Activated CD8-positive, alpha-beta memory T cell treated with anti-CD3 and anti-CD28 coated beads for 36 hours (primary cell): ENCODE data around the gene TPRG1L. TPM values are rescaled to one million over a fixed set of nuclear protein-coding genes. Genes with fewer than 3 reads are reported as not detected.

Experiments
- CTCF ChIA-PET: fragments of 350-600 bp; sonication (Branson Sonifier 250); formaldehyde crosslinking; loops from one replicate; lab custom pipeline; 2021; ENCODE audit warnings: antibody characterized with exemption; lab: Charles Lee
- POLR2A ChIA-PET: fragments of 350-600 bp; sonication (Branson Sonifier 250); formaldehyde crosslinking; loops from one replicate; lab custom pipeline; 2021; ENCODE audit warnings: antibody characterized with exemption; lab: Charles Lee
- total RNA-seq, 2 experiments: library from RNA; stranded (reverse); gene quantifications; one replicate each; pipeline ENCODE4 v1.2.3, GENCODE V29; 2021

TPRG1L gene
- total RNA-seq, 2 experiments from 2014 or later, result 14.2 to 15.0 TPM

GRCh38 chr1:3590951-3591865 lies 33.6 kb upstream of the TPRG1L start:
- POLR2A ChIA-PET, result no interaction called here
- CTCF ChIA-PET, result interaction anchor here (0.6 kb wide), 1 partner anchor 107 kb away, joined by 3 read pairs; no protein-coding TSS in a partner anchor

GRCh38 chr1:3593334-3593733 lies 31.5 kb upstream of the TPRG1L start:
- ChIA-PET POLR2A (no interaction called here), CTCF (no interaction called here)

- ChIA-PET POLR2A (no interaction called here), CTCF (no interaction called here)
Measured at GRCh38 chr1:3593745-3594144, 31.1 kb upstream of the TPRG1L start.

DNA sequence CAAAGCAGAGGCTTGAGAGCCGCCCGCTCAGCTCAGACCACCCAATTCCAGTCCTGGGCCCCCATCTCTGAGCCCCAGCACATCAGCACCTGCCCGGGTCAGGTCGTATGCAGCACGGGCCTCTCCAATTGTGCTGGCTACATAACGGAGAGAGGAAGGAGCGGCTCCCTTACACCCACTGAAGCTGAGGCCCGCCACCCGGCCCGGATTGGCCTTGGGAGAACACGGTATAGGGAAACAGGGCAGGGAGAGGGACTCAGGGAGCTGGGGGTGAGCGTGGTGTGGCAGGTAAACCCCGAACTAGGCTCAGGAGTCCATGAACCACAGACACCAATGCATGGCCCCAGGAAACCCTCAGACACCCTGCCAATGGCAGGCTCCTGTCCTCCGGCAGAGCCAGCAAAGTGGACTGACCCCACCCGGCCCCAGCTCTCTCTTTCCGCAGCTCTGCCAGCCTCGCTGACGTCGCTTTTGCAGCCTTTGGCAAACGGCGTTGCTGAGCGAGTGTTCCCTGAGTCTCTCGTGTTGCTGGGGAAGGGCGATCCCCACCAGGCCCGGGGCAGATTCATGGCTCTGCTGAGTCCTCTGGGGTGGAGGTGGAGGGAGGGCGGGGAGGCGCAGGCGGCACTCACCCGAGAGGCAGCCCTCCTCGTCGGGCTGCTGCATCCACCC lies 30.0 kb upstream of the TPRG1L start:
- ChIA-PET POLR2A (no interaction called here), CTCF (no interaction called here)

DNA sequence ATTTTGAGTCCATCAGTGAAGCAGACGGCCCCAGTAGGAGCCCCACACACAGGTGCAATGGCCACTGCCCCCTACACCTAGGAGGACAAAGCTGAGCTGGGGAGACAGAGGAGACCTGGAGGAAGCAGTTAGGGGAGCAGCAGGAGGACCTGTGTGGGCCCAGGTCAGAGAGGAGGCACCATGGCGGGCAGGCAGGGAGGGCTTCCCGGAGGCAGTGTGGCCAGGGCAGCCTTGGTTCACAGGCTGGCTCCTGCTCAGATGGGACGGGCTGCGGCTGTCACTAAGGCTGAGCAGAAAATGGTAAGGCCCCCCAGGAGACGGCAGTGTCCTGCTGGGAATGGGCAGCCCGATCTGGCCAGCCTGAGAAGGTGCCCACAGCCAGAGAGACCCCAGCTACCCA lies 28.9 kb upstream of the TPRG1L start:
- POLR2A ChIA-PET, result no interaction called here
- CTCF ChIA-PET, result no interaction called here

DNA sequence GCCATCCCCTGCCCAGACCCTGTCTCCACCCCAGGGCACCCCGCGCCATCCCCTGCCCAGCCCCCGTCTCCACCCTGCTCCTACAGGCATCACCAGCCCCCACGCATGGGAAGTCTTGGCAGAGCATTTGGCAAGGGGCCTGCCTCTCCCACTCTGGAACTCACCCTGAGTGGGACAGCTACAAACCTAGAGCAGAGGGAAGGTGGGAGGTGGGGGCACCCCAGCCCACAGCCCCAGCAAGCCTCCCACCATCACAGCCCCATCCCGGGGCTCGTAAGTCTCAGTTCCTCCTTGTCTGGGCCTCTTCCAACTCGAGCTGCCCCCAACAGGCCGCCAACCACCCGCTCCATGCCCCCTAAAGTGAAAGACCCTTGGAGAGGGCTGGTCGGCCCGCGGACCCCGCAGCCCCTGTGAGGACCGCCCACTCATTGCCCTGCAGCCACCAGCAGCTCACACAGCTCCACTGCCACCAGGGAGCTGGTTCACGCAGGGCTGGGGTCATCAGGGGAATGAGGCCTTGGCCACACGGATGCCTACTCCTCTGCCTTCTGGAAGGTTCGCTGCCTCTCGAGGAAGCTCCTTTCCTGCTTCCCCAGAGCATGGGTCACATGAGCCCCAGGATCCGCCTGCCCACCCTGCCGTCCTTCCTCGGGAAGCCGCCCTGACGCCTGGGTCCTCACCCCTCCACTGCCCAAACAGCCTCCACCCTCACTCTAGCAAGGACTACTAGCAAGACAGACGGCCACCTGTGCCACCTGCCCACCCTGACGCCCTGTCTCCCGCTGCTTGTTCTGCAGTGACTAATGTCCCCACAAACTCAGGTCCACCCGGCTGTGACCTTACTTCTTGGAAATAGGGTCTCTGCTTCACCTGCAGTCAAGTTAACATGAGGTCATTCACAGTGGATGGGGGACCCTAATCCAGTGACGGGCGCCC lies 27.9 kb upstream of the TPRG1L start:
- ChIA-PET CTCF (interaction anchor here (0.8 to 1.7 kb wide), 2 partner anchors 23 to 78 kb away, joined by 3 to 9 read pairs; no protein-coding TSS in a partner anchor), POLR2A (no interaction called here)

GRCh38 chr1:3597599-3597964 lies 27.2 kb upstream of the TPRG1L start:
- ChIA-PET POLR2A (no interaction called here), CTCF (interaction anchor here (0.8 to 1.7 kb wide), 2 partner anchors 23 to 79 kb away, joined by 3 to 9 read pairs; no protein-coding TSS in a partner anchor)

DNA sequence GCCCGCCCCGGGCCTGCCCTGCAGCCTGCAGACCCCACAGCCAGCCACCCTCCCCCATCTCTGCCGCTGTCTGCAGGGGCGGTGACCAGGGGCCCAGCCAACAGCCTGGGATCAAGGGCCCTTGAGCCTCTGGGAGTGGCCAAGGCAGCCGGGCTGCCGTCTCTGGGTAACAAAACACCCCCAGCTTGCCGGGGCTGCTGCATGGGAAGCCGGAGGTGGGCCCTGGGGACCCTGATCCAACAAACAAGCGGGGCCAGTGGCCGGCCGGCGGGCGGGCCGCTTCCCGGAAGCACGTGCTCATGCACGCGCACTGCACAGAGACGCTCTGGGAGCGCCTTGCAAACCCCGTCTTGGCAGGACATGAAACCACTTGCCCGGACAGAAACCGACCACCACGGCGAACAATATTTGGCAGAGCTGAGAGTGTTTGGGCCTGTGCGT lies 26.7 kb upstream of the TPRG1L start:
- POLR2A ChIA-PET, result no interaction called here
- CTCF ChIA-PET, result interaction anchor here (1.7 kb wide), 1 partner anchor 22 kb away, joined by 9 read pairs; no protein-coding TSS in a partner anchor

DNA sequence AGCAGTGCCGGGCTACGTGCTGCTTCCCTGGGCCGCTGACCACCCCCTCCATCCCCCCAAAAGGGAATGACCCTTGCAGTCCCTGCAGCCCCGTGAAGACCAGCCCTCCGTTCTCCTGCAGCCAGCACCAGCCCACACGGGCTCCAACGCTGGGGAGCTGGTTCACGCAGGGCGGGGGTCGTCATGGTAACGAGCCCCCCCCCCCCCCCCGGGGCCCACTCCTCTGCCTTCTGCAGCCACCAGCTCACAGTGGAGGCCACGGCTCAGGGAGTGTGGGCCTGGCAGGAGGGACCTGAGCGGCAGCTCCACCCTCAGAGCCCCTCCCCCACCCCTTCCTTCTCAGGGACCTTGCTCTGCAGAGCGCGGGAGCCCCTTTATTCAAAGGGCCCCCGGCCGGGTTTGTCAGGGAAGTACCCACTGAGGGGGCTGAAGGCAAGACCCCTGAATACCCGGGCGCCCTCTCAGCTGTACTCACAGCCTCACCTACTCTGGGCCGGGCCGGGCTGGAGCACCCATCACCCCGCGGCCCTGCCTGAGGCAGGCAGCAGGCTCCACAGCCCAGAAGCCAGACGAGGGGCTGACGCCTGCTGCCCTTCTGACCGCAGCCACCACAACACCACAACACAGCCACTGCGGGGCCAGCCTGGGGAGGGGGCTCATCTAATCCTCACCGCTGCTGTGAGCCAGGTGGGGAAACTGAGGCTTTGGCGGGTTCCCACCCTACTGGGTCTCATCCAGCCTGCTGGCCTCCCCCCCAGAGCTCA lies 26.1 kb upstream of the TPRG1L start:
- POLR2A ChIA-PET, result interaction anchor here (0.9 kb wide), 1 partner anchor 67 kb away, joined by 3 read pairs; no protein-coding TSS in a partner anchor
- CTCF ChIA-PET, result interaction anchor here (1.7 kb wide), 1 partner anchor 22 kb away, joined by 9 read pairs; no protein-coding TSS in a partner anchor

- ChIA-PET POLR2A (interaction anchor here (0.9 kb wide), 1 partner anchor 68 kb away, joined by 3 read pairs; no protein-coding TSS in a partner anchor), CTCF (no interaction called here)
Measured at GRCh38 chr1:3599286-3599811, 25.5 kb upstream of the TPRG1L start.

DNA sequence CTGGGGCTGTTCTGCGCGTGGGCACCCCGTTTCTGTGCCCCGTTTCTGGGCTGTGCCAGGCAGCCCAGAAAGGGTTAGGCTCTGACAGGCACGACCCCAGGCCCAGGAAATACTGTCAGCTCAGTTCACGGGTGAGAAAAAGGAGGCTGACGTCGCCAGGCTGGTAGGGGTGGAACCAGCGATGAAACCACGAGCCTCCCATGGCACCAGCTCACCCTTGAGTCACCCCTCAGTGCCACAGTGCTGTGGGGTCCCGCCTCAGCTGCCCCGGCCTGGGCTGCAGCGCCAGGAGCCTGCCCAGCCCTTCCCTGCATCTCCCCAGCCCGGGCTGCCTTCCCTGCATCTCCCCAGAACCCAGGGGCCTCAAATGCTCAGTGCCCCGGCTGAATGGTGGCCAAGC lies 25.0 kb upstream of the TPRG1L start:
- CTCF ChIA-PET, result no interaction called here
- POLR2A ChIA-PET, result no interaction called here

DNA sequence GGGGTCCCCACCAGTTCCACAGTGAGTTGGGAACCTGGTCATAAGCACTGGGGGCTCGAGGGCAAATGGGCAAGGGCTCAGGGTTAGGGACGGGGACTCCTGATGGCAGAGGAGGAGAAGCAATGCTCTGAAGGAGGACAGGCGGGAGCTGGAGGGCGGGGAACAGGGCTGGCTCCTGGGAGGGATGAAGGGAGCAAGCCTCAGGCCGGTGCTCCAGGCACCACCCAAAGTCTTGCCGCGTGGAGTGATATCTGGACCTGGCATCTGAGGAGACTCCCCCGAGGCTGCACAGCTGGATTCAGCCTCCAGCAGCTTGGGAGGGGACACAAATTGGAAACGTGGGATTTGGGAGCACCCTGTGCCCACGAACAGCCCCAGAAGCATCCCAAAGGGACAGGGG lies 24.5 kb upstream of the TPRG1L start:
- CTCF ChIA-PET, result no interaction called here
- POLR2A ChIA-PET, result no interaction called here

DNA sequence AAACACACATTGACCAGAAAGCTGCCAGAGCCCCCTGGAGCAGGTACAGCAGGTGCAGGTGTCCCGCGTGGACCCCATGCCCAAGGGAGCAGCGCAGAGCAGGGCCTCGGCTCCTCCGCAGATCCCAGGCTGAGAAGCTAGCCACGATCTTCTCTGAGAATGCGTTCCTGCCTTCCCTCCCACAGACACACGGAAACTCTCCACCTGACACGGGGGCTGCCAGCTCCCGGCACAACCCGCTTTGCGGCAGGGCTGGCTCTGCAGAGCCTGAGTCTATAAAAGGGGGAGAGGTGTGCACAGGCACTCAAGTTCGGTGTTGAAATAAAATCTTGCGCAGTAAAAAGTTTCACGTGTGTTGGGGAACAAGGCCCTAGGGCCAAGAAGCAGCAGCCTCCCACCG lies 23.1 kb upstream of the TPRG1L start:
- ChIA-PET POLR2A (no interaction called here), CTCF (no interaction called here)

DNA sequence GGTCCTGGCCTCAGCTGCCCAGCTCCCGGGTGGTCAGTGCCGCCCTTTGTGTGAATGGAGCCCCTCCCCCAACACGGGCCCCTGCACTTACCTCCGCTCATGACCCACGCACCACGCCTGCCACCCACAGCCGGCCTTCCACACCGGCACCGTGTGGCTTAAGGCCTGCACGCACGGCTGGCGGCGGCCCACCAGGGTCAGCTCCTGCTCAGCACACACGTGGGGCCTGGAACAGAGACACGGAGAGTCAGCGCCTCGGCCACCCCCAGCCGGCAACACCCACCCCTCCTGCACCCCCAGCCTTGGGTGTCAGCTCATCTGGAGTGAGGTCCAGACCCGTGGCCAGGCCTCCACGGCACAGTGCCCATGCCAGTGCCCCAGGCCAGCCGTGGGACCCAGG lies 22.4 kb upstream of the TPRG1L start:
- ChIA-PET POLR2A (no interaction called here), CTCF (no interaction called here)

GRCh38 chr1:3603156-3603555 lies 21.7 kb upstream of the TPRG1L start:
- CTCF ChIA-PET, result no interaction called here
- POLR2A ChIA-PET, result no interaction called here

DNA sequence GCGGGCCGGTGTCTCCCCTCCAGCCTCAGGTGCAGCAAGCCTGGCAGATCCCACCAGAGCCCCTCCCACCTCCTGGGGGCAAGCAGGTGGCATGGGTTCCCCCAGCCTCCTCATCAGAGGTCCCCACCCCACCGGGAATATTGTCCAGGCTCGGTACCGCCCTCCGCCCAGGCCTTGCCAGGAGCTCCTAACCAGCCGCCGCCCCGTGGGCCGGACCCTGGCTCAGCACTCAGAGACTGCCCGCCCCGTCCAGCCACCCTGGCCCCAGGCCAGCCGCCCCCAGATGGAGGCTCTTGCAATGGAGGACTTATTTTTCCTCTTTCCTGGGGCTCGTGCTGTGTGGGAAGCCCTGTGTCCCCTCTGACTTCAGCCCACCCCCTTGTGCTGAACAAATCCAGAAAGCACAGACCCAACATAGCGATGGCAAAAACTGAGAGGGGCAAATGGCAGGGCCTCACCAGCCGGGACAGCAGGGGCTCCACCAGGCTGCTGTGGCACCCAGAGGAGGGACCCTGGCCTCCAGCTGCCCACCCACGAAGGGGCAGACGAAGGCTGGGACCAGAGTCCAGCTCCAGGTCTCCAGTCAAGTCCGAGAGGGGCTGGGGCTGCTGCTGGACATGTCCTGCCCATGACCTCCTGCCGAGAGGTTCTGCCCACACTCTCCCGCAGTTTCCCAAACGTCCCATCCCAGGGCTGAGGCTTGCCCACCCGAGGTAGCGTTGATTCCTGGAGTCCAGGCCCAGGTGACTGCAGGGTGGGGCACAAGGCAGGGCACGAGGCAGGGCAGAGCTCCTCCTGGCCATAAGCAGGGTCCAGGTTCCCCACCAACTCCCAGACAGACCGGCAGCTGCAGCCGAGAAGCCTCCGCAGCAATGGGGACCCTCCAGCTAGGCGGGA lies 21.0 kb upstream of the TPRG1L start:
- CTCF ChIA-PET, result no interaction called here

DNA sequence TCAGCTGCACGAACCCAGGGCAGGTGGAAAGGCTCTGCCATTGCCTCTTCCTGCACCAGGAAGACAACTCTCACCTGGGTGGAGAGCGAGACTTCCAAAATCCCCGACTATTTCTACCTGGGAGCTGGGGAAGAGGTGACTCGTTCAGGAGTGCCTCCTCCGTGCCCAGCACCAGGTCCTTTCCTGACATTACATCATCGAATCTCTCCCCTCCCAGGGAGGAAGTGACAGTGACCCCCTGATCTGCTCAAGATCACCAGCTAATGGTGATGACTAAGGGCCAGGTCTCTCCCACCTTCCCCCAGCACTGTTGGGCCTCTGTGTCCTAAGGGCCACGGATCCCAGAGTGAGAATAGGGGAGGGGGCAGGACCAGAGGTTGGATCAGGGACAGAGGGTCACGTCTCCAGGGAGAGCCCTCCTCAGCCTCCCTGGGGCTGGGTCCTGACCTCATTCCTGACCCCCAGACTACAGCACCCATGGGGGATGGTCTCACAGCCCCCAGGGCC lies 20.3 kb upstream of the TPRG1L start:
- CTCF ChIA-PET, result no interaction called here
- POLR2A ChIA-PET, result no interaction called here

More for the DNA sequence above, 21.0 kb upstream of the TPRG1L start:
- POLR2A ChIA-PET, result no interaction called here
